ENCODE data around the gene DNHD1. TPM values are rescaled to one million over a fixed set of nuclear protein-coding genes. Genes with fewer than 3 reads are reported as not detected.
A peak's percentile ranks its signal among the peaks of the same experiment; 100 is the strongest.

The DNHD1 gene
- total and polyA plus RNA-seq, 9 of the 15 experiments (the other 6 are each of a cell fraction or from before 2014, with no cell fraction given): 0.82 to 9.7 (median 3.8) TPM

DNA sequence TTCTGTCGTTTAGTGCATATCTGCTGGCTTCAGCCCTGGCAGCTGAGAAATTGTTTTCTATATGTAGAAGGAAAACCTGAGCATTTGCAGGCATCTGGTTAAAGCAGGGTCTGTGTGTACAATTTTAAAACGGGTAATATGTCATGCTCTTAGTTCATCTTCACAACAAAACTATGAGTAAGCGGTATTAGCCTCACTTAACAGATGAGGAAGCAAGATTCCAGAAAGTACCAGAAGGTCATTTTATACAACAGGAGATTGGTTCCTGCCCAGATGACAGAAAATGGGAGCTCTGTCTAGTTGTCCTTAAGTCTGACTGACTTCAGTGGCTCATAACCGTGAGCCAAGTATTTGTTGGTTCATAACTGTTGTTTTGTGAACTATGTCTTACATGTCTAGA is 14.6 kb upstream of the DNHD1 start:
- in situ Hi-C loops (cut with MboI): no loop called here
- TF ChIP-seq NONO (IDR thresholded peaks at IDR 0.05; ENCODE audit: low read depth in 2 of 2, low read length in 1 of 2): no peak
- TF ChIP-seq, protein P1, sequence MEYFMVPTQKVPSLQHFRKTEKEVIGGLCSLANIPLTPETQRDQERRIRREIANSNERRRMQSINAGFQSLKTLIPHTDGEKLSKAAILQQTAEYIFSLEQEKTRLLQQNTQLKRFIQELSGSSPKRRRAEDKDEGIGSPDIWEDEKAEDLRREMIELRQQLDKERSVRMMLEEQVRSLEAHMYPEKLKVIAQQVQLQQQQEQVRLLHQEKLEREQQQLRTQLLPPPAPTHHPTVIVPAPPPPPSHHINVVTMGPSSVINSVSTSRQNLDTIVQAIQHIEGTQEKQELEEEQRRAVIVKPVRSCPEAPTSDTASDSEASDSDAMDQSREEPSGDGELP (CRISPR knock-in tag; IDR thresholded peaks at IDR 0.05; ENCODE audit: borderline replicate concordance): no peak
- TF ChIP-seq, protein P2, sequence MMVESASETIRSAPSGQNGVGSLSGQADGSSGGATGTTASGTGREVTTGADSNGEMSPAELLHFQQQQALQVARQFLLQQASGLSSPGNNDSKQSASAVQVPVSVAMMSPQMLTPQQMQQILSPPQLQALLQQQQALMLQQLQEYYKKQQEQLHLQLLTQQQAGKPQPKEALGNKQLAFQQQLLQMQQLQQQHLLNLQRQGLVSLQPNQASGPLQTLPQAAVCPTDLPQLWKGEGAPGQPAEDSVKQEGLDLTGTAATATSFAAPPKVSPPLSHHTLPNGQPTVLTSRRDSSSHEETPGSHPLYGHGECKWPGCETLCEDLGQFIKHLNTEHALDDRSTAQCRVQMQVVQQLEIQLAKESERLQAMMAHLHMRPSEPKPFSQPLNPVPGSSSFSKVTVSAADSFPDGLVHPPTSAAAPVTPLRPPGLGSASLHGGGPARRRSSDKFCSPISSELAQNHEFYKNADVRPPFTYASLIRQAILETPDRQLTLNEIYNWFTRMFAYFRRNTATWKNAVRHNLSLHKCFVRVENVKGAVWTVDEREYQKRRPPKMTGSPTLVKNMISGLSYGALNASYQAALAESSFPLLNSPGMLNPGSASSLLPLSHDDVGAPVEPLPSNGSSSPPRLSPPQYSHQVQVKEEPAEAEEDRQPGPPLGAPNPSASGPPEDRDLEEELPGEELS (CRISPR knock-in tag; IDR thresholded peaks at IDR 0.05; ENCODE audit: borderline replicate concordance): no peak
- TF ChIP-seq ZNF316 (IDR thresholded peaks at IDR 0.05): peak; percentile 56
- TF ChIP-seq FOXM1 (IDR thresholded peaks at IDR 0.05; ENCODE audit: low read depth): no peak
- TF ChIP-seq FOXM1 (CRISPR knock-in tag; IDR thresholded peaks at IDR 0.05; ENCODE audit: low read depth): 0 out of 2 replicates have a peak, but pooled peaks have one; percentile 11
- no peak for TF ChIP-seq NR2C1 (IDR thresholded peaks at IDR 0.05)
- TF ChIP-seq NR2C1 (tag; IDR thresholded peaks at IDR 0.05): no peak
- TF ChIP-seq, protein P3, sequence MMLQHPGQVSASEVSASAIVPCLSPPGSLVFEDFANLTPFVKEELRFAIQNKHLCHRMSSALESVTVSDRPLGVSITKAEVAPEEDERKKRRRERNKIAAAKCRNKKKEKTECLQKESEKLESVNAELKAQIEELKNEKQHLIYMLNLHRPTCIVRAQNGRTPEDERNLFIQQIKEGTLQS (IDR thresholded peaks at IDR 0.05): no peak
- TF ChIP-seq, protein P3 (CRISPR knock-in tag; conservative IDR thresholded peaks at IDR 0.05): no peak
- Histone ChIP-seq H3K9ac (ENCODE audit: insufficient read depth in 1 of 2, low read depth in 2 of 2, low read length in 2 of 2) (peak overlapping the region; percentile 95 to 99; a peak in 3 of 4 replicates), H3K9me3 (replicated peaks; ENCODE audit: control insufficient read depth, insufficient read depth, low read depth, low read length) (no peaks in the 10 kb centered on the region), H3K36me3 (ENCODE audit: control insufficient read depth, insufficient read depth, low read length) (peaks cover 82% of the 10 kb centered on the region), H3K27me3 (ENCODE audit: control insufficient read depth in 2 of 2, insufficient read depth in 2 of 2, low read length in 2 of 2) (no peaks in the 10 kb centered on the region), H3K4me1 (replicated peaks in 1 of 2; ENCODE audit: control insufficient read depth in 2 of 2, insufficient read depth in 2 of 2, low read length in 2 of 2) (peaks cover 14 to 17% of the 10 kb centered on the region in 2 experiments; a peak in 4 of 5 replicates), H3K4me2 (ENCODE audit: insufficient read depth, low read length) (peak overlapping the region; percentile 97), H2AFZ (ENCODE audit: low read depth, low read length) (no peak overlapping the region), H3K27ac (ENCODE audit: extremely low read depth, low read depth, low read length) (peak overlapping the region; percentile 93), H3K79me2 (ENCODE audit: control insufficient read depth, insufficient read depth, low read length) (peaks cover 53% of the 10 kb centered on the region), H4K20me1 (replicated peaks; ENCODE audit: control insufficient read depth, insufficient read depth, low read length) (no peaks in the 10 kb centered on the region; the same call in 1 of the 2 replicates), H3K4me3 (peak overlapping the region; percentile 87), H3K9me1 (ENCODE audit: control insufficient read depth, insufficient read depth, low read length) (no peaks in the 10 kb centered on the region)
- DNase-seq (ENCODE audit: extremely low read depth in 1 of 4, low spot score in 3 of 4) (no peak), FAIRE-seq (no peak), ATAC-seq (no peak)
- no TSS peak for BruUV-seq (replicated peaks)
- WGBS (ENCODE audit: insufficient coverage, low coverage, missing lambda C conversion rate): 44% methylated on average over 4 of the region's 4 CpGs
- intact Hi-C loops (cut with micrococcal nuclease): no loop called here
- POLR2A ChIA-PET: interaction anchor here (0.6 to 1.7 kb wide), 6 partner anchors 8 to 1977 kb away, joined by 3 to 7 read pairs (median 3); no protein-coding TSS in a partner anchor
- CTCF ChIA-PET (ENCODE audit: low intra/inter-chr PET ratio): no interaction called here
